Kidney (tissue), 22 donors: ENCODE data around the gene SNRPD2. TPM values are rescaled to one million over a fixed set of nuclear protein-coding genes. Genes with fewer than 3 reads are reported as not detected.

Experiments used
- DNase-seq, 5 donors: peaks; one replicate each; pipeline ENCODE4 v3.0.0-alpha.2; 2013 to 2020
- FAIRE-seq: peaks from 2 replicates; lab custom pipeline; 2012; peaks lifted over from hg19 to GRCh38; lab: Jason Lieb, UNC
- H3K27ac ChIP-seq, 2 donors: one replicate each; pipeline ENCODE4 v1.7.0; 2013; ENCODE audit warnings: low read depth in 2 of 2, low read length in 2 of 2, inconsistent platforms in 1 of 2
- H3K27me3 ChIP-seq: one replicate; pipeline ENCODE4 v1.7.1; 2013; ENCODE audit warnings: low read length, inconsistent platforms; ENCODE audit not compliant: control insufficient read depth, insufficient read depth
- H3K36me3 ChIP-seq, 3 donors: one replicate each; pipeline versions ENCODE4 v1.7.0 to v1.7.1; 2013; ENCODE audit warnings: low read length in 3 of 3, control low read depth in 1 of 3, inconsistent platforms in 1 of 3; ENCODE audit not compliant: insufficient read depth in 3 of 3, control insufficient read depth in 2 of 3
- H3K4me1 ChIP-seq, 3 donors: one replicate each; pipeline versions ENCODE4 v1.7.0 to v1.7.1; 2013; ENCODE audit warnings: low read length in 3 of 3, inconsistent platforms in 1 of 3, low read depth in 1 of 3; ENCODE audit not compliant: control insufficient read depth in 2 of 3, insufficient read depth in 2 of 3
- H3K4me3 ChIP-seq, 3 donors: one replicate each; pipeline versions ENCODE4 v1.7.0 to v1.8.1; 2013; ENCODE audit warnings: low read length in 3 of 3, control low read depth in 1 of 3, inconsistent platforms in 1 of 3
- H3K9ac ChIP-seq, 3 donors: one replicate each; pipeline versions ENCODE4 v1.7.0 to v1.7.1; 2013; ENCODE audit warnings: low read length in 3 of 3, control low read depth in 1 of 3, inconsistent platforms in 1 of 3
- H3K9me3 ChIP-seq, 3 donors: one replicate each; pipeline versions ENCODE4 v1.7.0 to v1.7.1; 2013; ENCODE audit warnings: low read length in 3 of 3, control low read depth in 1 of 3, inconsistent platforms in 1 of 3; ENCODE audit not compliant: control insufficient read depth in 2 of 3, insufficient read depth in 1 of 3
- CTCF ChIP-seq: IDR thresholded peaks from 3 replicates; pipeline ENCODE4 v1.5.1; 2012; ENCODE audit warnings: mild to moderate bottlenecking, moderate library complexity, borderline replicate concordance; ENCODE audit not compliant: insufficient read depth; ENCODE audit errors: extremely low read depth
- intact Hi-C: fragments of 100-400 bp; cut with DNase I; formaldehyde crosslinking; loops from one replicate; pipeline ENCODE4 v1.11.1; 2022
- long read RNA-seq, 10 donors: library from polyadenylated mRNA in 1 of 10; unstranded in 1 of 10; transcript quantifications; one replicate each; pipeline ENCODE4 v2.0.0 and lab custom pipeline, GENCODE V29; 2021 to 2026
- polyA plus RNA-seq: library from polyadenylated mRNA; stranded (reverse); fragments of 350-450 nt; fragmentation: Illumina TruSeq; extraction: RNeasy Lipid Tissue Mini Kit (QIAGEN cat#74804); gene quantifications from one replicate; pipeline ENCODE4 v1.2.3, GENCODE V29; 2014; ENCODE audit warnings: low read depth, low replicate concordance; ENCODE audit not compliant: insufficient read depth
- total RNA-seq: library from RNA; stranded (reverse); fragmentation: NEBNext Ultra II Directional; extraction: Animal tissue kit (Norgen Biotek cat#: 25700); gene quantifications from one replicate; pipeline ENCODE4 v1.2.1, GENCODE V29; 2021
- donor health status: control.
- donor health status: control.
- donor health status: control.
- donor health status: control.
- donor health status: control.
- donor health status: DM: yes; HTN: yes; CAD: no.
- donor health status: Normal renal cell carcinoma (clear cell type).

Gene SNRPD2
- total RNA-seq, result 252 TPM
- 358 TPM for polyA plus RNA-seq
- long read RNA-seq, donor 1, transcript SNRPD2-201 (3 exons, 901 nt), result major isoform, 163 of 221 reads
- long read RNA-seq, donor 1, partial matches to known transcripts, result 49 of 221 reads
- long read RNA-seq, donor 1, other reads (novel, unspliced or antisense), result 5 of 221 reads
- long read RNA-seq, donor 2, transcript SNRPD2-201 (3 exons, 901 nt), result major isoform, 200 of 241 reads
- long read RNA-seq, donor 2, partial matches to known transcripts, result 33 of 241 reads
- long read RNA-seq, donor 2, other reads (novel, unspliced or antisense), result 6 of 241 reads
- long read RNA-seq, donor 3, transcript SNRPD2-201 (3 exons, 901 nt), result major isoform, 243 of 283 reads
- long read RNA-seq, donor 3, partial matches to known transcripts, result 33 of 283 reads
- long read RNA-seq, donor 3, other reads (novel, unspliced or antisense), result 7 of 283 reads
- long read RNA-seq, donor 4, transcript SNRPD2-201 (3 exons, 901 nt), result major isoform, 113 of 139 reads
- long read RNA-seq, donor 4, partial matches to known transcripts, result 25 of 139 reads
- long read RNA-seq, donor 4, other reads (novel, unspliced or antisense), result 0 of 139 reads
- long read RNA-seq, donor 5, partial matches to known transcripts, result 0 of 4 reads
- long read RNA-seq, donor 5, other reads (novel, unspliced or antisense), result 0 of 4 reads
- long read RNA-seq, donor 6, transcript SNRPD2-201 (3 exons, 901 nt), result major isoform, 546 of 741 reads
- long read RNA-seq, donor 6, transcript SNRPD2-202 (4 exons, 615 nt), result minor isoform, 8 of 741 reads
- long read RNA-seq, donor 6, partial matches to known transcripts, result 167 of 741 reads
- long read RNA-seq, donor 6, other reads (novel, unspliced or antisense), result 19 of 741 reads
- long read RNA-seq, donor 7, transcript SNRPD2-201 (3 exons, 901 nt), result major isoform, 88 of 137 reads
- long read RNA-seq, donor 7, partial matches to known transcripts, result 5 of 137 reads
- long read RNA-seq, donor 7, other reads (novel, unspliced or antisense), result 44 of 137 reads
- long read RNA-seq, donor 8, transcript SNRPD2-201 (3 exons, 901 nt), result major isoform, 201 of 245 reads
- long read RNA-seq, donor 8, partial matches to known transcripts, result 30 of 245 reads
- long read RNA-seq, donor 8, other reads (novel, unspliced or antisense), result 12 of 245 reads
- long read RNA-seq, donor 9, transcript SNRPD2-201 (3 exons, 901 nt), result major isoform, 156 of 185 reads
- long read RNA-seq, donor 9, partial matches to known transcripts, result 29 of 185 reads
- long read RNA-seq, donor 9, other reads (novel, unspliced or antisense), result 0 of 185 reads
- long read RNA-seq, donor 10, transcript SNRPD2-201 (3 exons, 901 nt), result major isoform, 139 of 218 reads
- long read RNA-seq, donor 10, partial matches to known transcripts, result 77 of 218 reads
- long read RNA-seq, donor 10, other reads (novel, unspliced or antisense), result 0 of 218 reads

DNA sequence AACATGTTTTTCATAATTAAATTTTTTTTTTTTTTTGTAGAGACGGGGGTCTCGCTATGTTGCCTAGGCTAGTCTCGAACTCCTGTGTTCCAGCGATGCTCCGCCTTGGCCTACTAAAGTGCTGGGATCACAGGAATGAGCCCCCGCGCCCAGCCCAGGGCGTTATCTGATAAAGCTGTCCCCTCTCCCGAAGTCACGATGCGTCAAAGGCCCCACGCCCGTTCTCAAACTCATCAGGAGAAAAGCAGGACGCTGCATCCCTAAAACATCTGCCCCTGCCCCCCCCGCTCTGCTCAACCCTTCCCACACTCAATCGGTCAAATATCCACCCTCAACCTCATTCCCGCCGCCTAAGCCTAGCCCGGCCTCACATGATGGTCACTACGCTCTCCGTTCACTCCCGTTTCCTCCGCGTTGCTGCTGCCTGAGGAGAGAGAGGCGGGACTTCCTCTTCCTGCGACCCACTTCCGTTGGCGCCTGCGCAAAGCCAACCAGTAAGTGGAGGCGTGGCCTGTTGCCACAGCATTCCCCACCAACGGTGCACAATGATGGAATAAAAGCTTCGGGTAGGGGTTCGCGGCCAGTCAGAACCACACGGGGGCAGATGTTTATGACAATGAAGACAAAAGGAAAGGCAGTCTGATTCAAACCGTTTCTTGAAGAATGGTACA is at the start of gene SNRPD2:
Gene SNRPD2 (minus strand): TSS at position 438 of the 671 bp plus-strand sequence. CDS start 65 bp downstream, at position 373.
- no peaks in the 10 kb centered on the region for H3K9me3 ChIP-seq
- H3K27me3 ChIP-seq, result no peaks in the 10 kb centered on the region
- peaks cover 0 to 3% (median 3%) of the 10 kb centered on the region in 3 donors for H3K4me1 ChIP-seq
- intact Hi-C loops, result no loop called here
- H3K4me3 ChIP-seq, result peak within 1 kb of the TSS; percentile 92 to 95 (median 93)
- FAIRE-seq (no peak), DNase-seq (peak; percentile 97 to 99 (median 97))
- peaks cover 0 to 17% (median 14%) of the 10 kb centered on the region in 3 donors for H3K36me3 ChIP-seq
- peak within 1 kb of the TSS; percentile 90 to 96 for H3K27ac ChIP-seq
- peak within 1 kb of the TSS; percentile 63 to 98 (median 92) for H3K9ac ChIP-seq
- TF ChIP-seq CTCF, result no peak

DNA sequence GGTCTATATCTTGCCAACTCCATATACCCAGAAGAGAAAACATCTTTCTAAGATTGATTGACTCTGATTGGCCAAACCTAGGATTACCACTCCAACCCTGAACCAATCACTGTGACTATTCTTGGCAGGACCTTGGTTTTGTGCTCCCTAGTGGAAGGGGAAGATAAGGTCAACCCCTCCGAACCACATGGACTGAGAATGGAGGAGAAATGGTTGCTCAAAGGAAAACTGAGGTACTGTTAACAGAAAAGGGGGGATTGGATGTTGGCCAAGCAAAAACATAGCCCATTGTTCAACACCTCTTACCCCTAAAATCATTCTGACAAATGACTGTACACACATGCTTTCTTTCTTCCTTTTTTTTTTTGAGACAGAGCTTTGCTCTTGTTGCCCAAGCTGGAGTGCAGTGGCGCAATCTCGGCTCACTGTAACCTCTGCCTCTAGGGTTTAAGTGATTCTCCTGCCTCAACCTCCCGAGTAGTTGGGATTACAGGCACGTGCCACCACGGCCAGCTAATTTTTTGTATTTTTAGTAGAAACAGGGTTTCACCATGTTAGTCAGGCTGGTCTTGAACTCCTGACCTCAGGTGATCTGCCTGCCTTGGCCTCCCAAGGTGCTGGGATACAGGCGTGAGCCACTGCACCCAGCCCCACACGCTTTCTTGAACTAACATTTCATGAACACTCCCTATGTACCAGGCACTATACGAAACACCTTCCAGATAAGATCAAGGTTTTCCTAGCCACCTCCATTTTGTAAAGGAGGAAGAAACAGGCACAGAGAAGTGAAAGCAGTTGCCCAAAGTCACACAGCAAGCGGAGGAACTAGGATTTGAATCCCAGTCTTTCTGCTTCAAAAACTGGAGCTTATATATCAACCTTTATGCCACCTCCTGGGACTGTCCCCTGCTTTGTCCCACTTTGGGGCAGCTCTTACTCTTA is 48.0 kb upstream of the SNRPD2 start:
- TF ChIP-seq CTCF, result no peak
- Histone ChIP-seq H3K9ac (no peak overlapping the region), H3K9me3 (no peaks in the 10 kb centered on the region), H3K4me3 (no peak overlapping the region), H3K27ac (no peak overlapping the region), H3K27me3 (no peaks in the 10 kb centered on the region), H3K4me1 (no peaks in the 10 kb centered on the region), H3K36me3 (no peaks in the 10 kb centered on the region)
- DNase-seq (no peak), FAIRE-seq (no peak)
- intact Hi-C loops, result no loop called here
